PFSK-1 (cell line): ENCODE data around the gene GALNTL6.

Experiments used
- POLR2AphosphoS5 ChIP-seq: IDR thresholded peaks from 2 replicates; pipeline ENCODE4 v1.6.1; 2012; ENCODE audit warnings: low read depth, mild to moderate bottlenecking, control low read depth, low read length, moderate library complexity
- TAF1 ChIP-seq: IDR thresholded peaks from 2 replicates; pipeline ENCODE4 v1.6.1; 2012; ENCODE audit warnings: low read length, control low read depth, borderline replicate concordance; ENCODE audit not compliant: insufficient read depth

DNA sequence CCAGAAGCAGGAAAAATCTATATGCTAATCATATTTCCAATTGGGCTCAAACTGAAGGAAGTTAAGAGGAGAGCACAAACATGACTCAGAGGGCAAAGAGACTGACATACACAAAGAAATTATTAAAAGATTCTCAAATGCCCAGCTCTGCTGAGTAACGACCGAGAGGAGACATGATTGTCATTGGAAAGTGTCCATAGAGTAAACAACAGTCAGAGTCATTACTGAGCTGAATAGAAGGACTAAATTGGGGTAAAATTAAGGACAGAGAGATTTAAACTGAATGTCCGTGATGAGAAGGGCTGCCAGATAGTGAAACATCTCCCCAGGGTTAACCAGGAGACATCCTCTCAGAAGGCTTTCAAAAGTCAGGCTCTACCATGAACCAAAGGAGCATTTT, 1244.2 kb downstream of the GALNTL6 start:
- TF ChIP-seq POLR2AphosphoS5 (no peak), TAF1 (no peak)
